SJCRH30 (cell line): Measurements from ENCODE around the gene CTXND2. TPM values are rescaled to one million over a fixed set of nuclear protein-coding genes. Genes with fewer than 3 reads are reported as not detected.

Experiments
- DNase-seq, 2 experiments: peaks; one replicate each; pipeline ENCODE4 v3.0.0-alpha.2; 2015 to 2020
- H3K27ac ChIP-seq: fragments of 250-450 bp; sonication (Bioruptor Pico); 2 replicates; pipeline ENCODE4 v1.5.1; 2020; ENCODE audit warnings: mild to moderate bottlenecking, moderate library complexity
- H3K27me3 ChIP-seq: fragments of 250-450 bp; sonication (Bioruptor Pico); 2 replicates; pipeline ENCODE4 v1.5.1; 2020; ENCODE audit warnings: mild to moderate bottlenecking, moderate library complexity
- H3K36me3 ChIP-seq: fragments of 250-450 bp; sonication (Bioruptor Pico); 2 replicates; pipeline ENCODE4 v1.5.1; 2020; ENCODE audit warnings: mild to moderate bottlenecking, moderate library complexity
- H3K4me1 ChIP-seq: fragments of 250-450 bp; sonication (Bioruptor Pico); 2 replicates; pipeline ENCODE4 v1.5.1; 2020; ENCODE audit warnings: mild to moderate bottlenecking, moderate library complexity
- H3K4me3 ChIP-seq: fragments of 250-450 bp; sonication (Bioruptor Pico); 2 replicates; pipeline ENCODE4 v1.5.1; 2020; ENCODE audit warnings: mild to moderate bottlenecking, moderate library complexity
- H3K9me3 ChIP-seq: fragments of 250-450 bp; sonication (Bioruptor Pico); replicated peaks from 2 replicates; pipeline ENCODE4 v1.5.1; 2020; ENCODE audit warnings: mild to moderate bottlenecking, moderate library complexity
- total RNA-seq: library from RNA; depleted of rRNA; stranded (reverse); fragments of >200 nt; shearing (Covaris generic); gene quantifications from 2 replicates; pipeline ENCODE4 v1.2.3, GENCODE V29; 2014; rRNA removed

The CTXND2 gene
- total RNA-seq, 1 experiment from 2014 or later = not detected

DNA sequence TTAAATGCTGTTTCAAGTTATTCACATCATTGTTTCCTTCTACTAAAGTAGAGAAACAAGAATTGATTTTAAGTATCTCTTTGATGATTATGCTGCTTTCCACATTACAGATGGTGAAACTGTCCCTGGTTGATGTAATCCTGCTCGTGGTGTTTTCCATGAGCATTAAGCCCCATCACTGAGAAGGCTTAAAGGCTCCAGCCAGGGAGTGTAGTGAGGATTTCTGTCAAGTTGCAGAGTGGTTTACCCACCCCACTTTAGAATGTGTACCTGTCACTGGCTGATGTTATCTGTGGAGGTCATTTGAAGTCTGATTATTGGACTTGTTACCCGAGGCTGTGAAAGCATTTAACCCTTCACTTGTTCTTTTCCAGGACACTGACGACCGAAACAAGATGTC, 74.8 kb downstream of the CTXND2 start:
- no peak for DNase-seq
- H3K9me3 ChIP-seq = no peaks in the 10 kb centered on the region
- no peak overlapping the region for H3K4me3 ChIP-seq
- H3K36me3 ChIP-seq = peaks cover 81% of the 10 kb centered on the region
- H3K4me1 ChIP-seq = no peaks in the 10 kb centered on the region
- no peaks in the 10 kb centered on the region for H3K27me3 ChIP-seq
- H3K27ac ChIP-seq = no peak overlapping the region

Other genes starting within 250 kb of the CTXND2 start
- gene GOLPH3L, start 190.0 kb upstream of the CTXND2 start, total RNA-seq = 8.9 and 11.6 TPM in 2 replicates
- gene HORMAD1, start 166.2 kb upstream of the CTXND2 start, total RNA-seq = 0.36 TPM in 1 of 2 replicates, not detected in the other
- 14.2 and 14.4 TPM in 2 replicates for gene CTSS, start 121.4 kb upstream of the CTXND2 start, total RNA-seq
- 0.97 and 1.3 TPM in 2 replicates for gene CTSK, start 78.9 kb upstream of the CTXND2 start, total RNA-seq
- 25.4 and 26.0 TPM in 2 replicates for gene ARNT, start 10.5 kb upstream of the CTXND2 start, total RNA-seq
- 42.8 and 46.2 TPM in 2 replicates for gene SETDB1, start 39.2 kb downstream of the CTXND2 start, total RNA-seq
- 87.3 and 95.2 TPM in 2 replicates for gene CERS2, start 87.7 kb downstream of the CTXND2 start, total RNA-seq
- gene ANXA9, start 95.2 kb downstream of the CTXND2 start, total RNA-seq = not detected in 2 replicates
- 2.0 and 2.5 TPM in 2 replicates for gene MINDY1, start 119.8 kb downstream of the CTXND2 start, total RNA-seq
- 15.0 and 17.4 TPM in 2 replicates for gene PRUNE1, start 121.3 kb downstream of the CTXND2 start, total RNA-seq
- gene BNIPL, start 149.4 kb downstream of the CTXND2 start, total RNA-seq = 0.22 and 0.56 TPM in 2 replicates
- 1.8 and 2.0 TPM in 2 replicates for gene C1orf56, start 160.6 kb downstream of the CTXND2 start, total RNA-seq
- gene CDC42SE1, start 172.5 kb downstream of the CTXND2 start, total RNA-seq = 42.2 and 48.3 TPM in 2 replicates
- 14.9 and 15.7 TPM in 2 replicates for gene MLLT11, start 173.3 kb downstream of the CTXND2 start, total RNA-seq
- 3.0 and 3.2 TPM in 2 replicates for gene GABPB2, start 183.6 kb downstream of the CTXND2 start, total RNA-seq